SU-DHL-6 (cell line): Measurements from ENCODE around the gene COL26A1.

Experiments used
- CTCF ChIP-seq: fragments of 200-600 bp; sonication (generic); IDR thresholded peaks from one replicate; pipeline ENCODE4 v1.5.1; 2017; ENCODE audit warnings: antibody characterized with exemption, mild to moderate bottlenecking, low read length, moderate library complexity; ENCODE audit not compliant: insufficient read depth, poor library complexity, severe bottlenecking
- EZH2phosphoT487 ChIP-seq: fragments of 200-600 bp; sonication (generic), shearing (Covaris generic); conservative IDR thresholded peaks from 2 replicates; pipeline ENCODE4 v1.6.1; 2018; ENCODE audit warnings: mild to moderate bottlenecking, antibody characterized with exemption, low read length, moderate library complexity, mixed read lengths

- TF ChIP-seq CTCF (no peak), EZH2phosphoT487 (no peak)
These were observed 192.1 kb downstream of the COL26A1 start for GRCh38 chr7:101554584-101555268.
